Measurements from ENCODE around the gene WDFY4.

WDFY4 gene

DNA sequence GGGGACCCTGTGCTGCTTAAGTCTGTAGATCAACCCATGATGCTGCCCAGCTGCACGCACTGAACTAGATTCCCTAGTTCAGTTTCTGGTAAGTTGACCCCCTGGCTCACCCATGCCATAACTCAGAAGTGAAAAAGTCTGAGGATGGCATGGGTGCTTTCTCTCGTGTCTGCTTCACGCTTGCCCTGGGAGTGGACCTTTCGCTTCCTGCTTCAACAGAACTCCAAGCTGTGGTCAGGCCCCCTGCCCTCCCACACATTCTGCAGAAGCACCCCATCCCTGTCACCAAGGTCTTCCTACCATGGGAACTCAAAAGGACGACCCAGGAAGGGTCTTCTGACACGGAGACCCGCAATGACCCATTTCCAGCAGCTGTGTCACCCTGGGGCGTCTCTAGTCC lies 215.1 kb downstream of the WDFY4 start:
- Histone ChIP-seq H3K9me3 (no peaks in the 10 kb centered on the region), H3K9ac (no peak overlapping the region), H4K20me1 (no peaks in the 10 kb centered on the region), H3K27me3 (no peaks in the 10 kb centered on the region), H3K27ac (no peak overlapping the region), H3K4me1 (peaks cover 6% of the 10 kb centered on the region), H3K4me2 (no peak overlapping the region), H3K36me3 (peaks cover 12% of the 10 kb centered on the region; the same call in 1 of the 2 replicates), H3K4me3 (no peak overlapping the region)
- TF ChIP-seq Cebpa-rat (IDR thresholded peaks at IDR 0.05), result no peak

DNA sequence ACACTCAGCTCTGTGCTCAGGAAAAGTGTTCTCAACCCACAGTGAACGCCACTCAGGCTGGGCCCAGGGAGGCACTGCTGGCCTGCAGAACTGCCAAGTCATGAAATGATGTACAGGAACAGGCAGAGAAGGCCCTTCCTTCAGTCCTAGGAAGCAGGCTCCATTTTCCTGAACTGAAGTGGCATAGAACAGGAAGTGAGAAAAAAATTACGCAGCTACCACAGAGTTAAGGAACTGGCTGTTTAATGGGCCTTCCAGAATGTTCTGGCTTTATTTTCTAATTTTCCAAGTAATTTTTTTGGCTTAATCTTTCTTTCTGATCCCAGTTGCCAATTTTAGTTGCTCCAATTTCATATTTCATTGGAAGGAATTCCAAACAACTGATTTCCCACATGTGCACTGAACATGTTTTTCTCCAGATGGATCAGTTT lies 215.7 kb downstream of the WDFY4 start:
- TF ChIP-seq Cebpa-rat (IDR thresholded peaks at IDR 0.05), result no peak
- Histone ChIP-seq H3K27ac (no peak overlapping the region), H3K36me3 (peaks cover 9% of the 10 kb centered on the region; the same call in 1 of the 2 replicates)

GRCh38 chr10:48901319-48901718 lies 216.6 kb downstream of the WDFY4 start:
- no peak overlapping the region for H3K4me2 ChIP-seq
- no peaks in the 10 kb centered on the region for H3K27me3 ChIP-seq
- H3K36me3 ChIP-seq, result peaks cover 9% of the 10 kb centered on the region; the same call in 1 of the 2 replicates
- H3K9me3 ChIP-seq, result no peaks in the 10 kb centered on the region
- no peaks in the 10 kb centered on the region for H4K20me1 ChIP-seq
- TF ChIP-seq Cebpa-rat (IDR thresholded peaks at IDR 0.05), result no peak
- H3K27ac ChIP-seq, result no peak overlapping the region
- H3K4me3 ChIP-seq, result no peak overlapping the region
- H3K9ac ChIP-seq, result no peak overlapping the region
- H3K4me1 ChIP-seq, result peaks cover 15% of the 10 kb centered on the region

More for the DNA sequence above, 215.7 kb downstream of the WDFY4 start:
- Histone ChIP-seq H3K4me1 (peaks cover 12% of the 10 kb centered on the region), H3K27me3 (no peaks in the 10 kb centered on the region), H4K20me1 (no peaks in the 10 kb centered on the region), H3K9ac (no peak overlapping the region), H3K9me3 (no peaks in the 10 kb centered on the region), H3K4me2 (no peak overlapping the region), H3K4me3 (no peak overlapping the region)

- no peak overlapping the region for H3K4me3 ChIP-seq
- H3K27me3 ChIP-seq, result no peaks in the 10 kb centered on the region
- peaks cover 9% of the 10 kb centered on the region; the same call in 1 of the 2 replicates for H3K36me3 ChIP-seq
- no peak for TF ChIP-seq Cebpa-rat (IDR thresholded peaks at IDR 0.05)
- no peak overlapping the region for H3K4me2 ChIP-seq
- H3K9ac ChIP-seq, result no peak overlapping the region
- H3K9me3 ChIP-seq, result no peaks in the 10 kb centered on the region
- no peaks in the 10 kb centered on the region for H4K20me1 ChIP-seq
- H3K4me1 ChIP-seq, result peaks cover 15% of the 10 kb centered on the region
- no peak overlapping the region for H3K27ac ChIP-seq
Observed at GRCh38 chr10:48902096-48902495, 217.4 kb downstream of the WDFY4 start.

DNA sequence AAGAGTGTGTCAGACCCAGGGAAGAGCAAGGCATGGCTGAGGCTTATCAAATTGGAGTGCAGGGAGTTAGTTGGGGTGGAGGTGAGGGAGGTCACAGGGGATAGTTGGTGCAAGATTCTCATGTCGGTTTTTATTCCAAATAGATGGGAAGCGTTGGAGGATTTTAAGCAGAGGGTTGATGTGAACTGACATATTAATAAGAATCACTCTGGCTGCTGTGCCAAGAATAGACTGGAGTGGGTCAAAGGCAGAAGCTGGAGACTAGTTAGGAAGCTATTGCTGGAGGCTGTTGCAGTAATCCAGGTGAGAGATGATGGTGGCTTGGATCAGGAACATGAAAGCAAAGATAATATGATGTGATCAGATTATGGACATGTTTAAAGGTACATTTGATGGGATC lies 218.5 kb downstream of the WDFY4 start:
- no peaks in the 10 kb centered on the region for H3K9me3 ChIP-seq
- H3K27ac ChIP-seq, result no peak overlapping the region
- peaks cover 9% of the 10 kb centered on the region; the same call in 1 of the 2 replicates for H3K36me3 ChIP-seq
- no peak for TF ChIP-seq Cebpa-rat (IDR thresholded peaks at IDR 0.05)
- H3K4me1 ChIP-seq, result peaks cover 15% of the 10 kb centered on the region
- no peak overlapping the region for H3K9ac ChIP-seq
- no peak overlapping the region for H3K4me2 ChIP-seq
- no peaks in the 10 kb centered on the region for H3K27me3 ChIP-seq
- no peak overlapping the region for H3K4me3 ChIP-seq
- no peaks in the 10 kb centered on the region for H4K20me1 ChIP-seq

- Histone ChIP-seq H3K27me3 (no peaks in the 10 kb centered on the region), H3K27ac (no peak overlapping the region), H3K4me2 (peak overlapping the region; percentile 17), H3K9ac (no peak overlapping the region), H3K9me3 (no peaks in the 10 kb centered on the region), H4K20me1 (no peaks in the 10 kb centered on the region), H3K36me3 (peaks cover 9% of the 10 kb centered on the region; the same call in 1 of the 2 replicates), H3K4me1 (peaks cover 15% of the 10 kb centered on the region), H3K4me3 (no peak overlapping the region)
- no peak for TF ChIP-seq Cebpa-rat (IDR thresholded peaks at IDR 0.05)
Observed at GRCh38 chr10:48904861-48905260, 220.2 kb downstream of the WDFY4 start.

- H3K27me3 ChIP-seq, result no peaks in the 10 kb centered on the region
- H3K9me3 ChIP-seq, result no peaks in the 10 kb centered on the region
- no peak overlapping the region for H3K4me3 ChIP-seq
- H3K36me3 ChIP-seq, result peaks cover 9% of the 10 kb centered on the region; the same call in 1 of the 2 replicates
- TF ChIP-seq Cebpa-rat (IDR thresholded peaks at IDR 0.05), result no peak
- H3K4me2 ChIP-seq, result peak overlapping the region; percentile 17
- H3K27ac ChIP-seq, result no peak overlapping the region
- peaks cover 15% of the 10 kb centered on the region for H3K4me1 ChIP-seq
- H3K9ac ChIP-seq, result no peak overlapping the region
- no peaks in the 10 kb centered on the region for H4K20me1 ChIP-seq
Observed at GRCh38 chr10:48905311-48905710, 220.6 kb downstream of the WDFY4 start.

- H3K36me3 ChIP-seq, result peaks cover 2% of the 10 kb centered on the region; the same call in 1 of the 2 replicates
- no peak overlapping the region for H3K4me3 ChIP-seq
- no peaks in the 10 kb centered on the region for H3K27me3 ChIP-seq
- H3K27ac ChIP-seq, result no peak overlapping the region
- H3K4me1 ChIP-seq, result peaks cover 15% of the 10 kb centered on the region
- TF ChIP-seq Cebpa-rat (IDR thresholded peaks at IDR 0.05), result no peak
- H3K9ac ChIP-seq, result no peak overlapping the region
- no peaks in the 10 kb centered on the region for H4K20me1 ChIP-seq
- H3K4me2 ChIP-seq, result no peak overlapping the region
- no peaks in the 10 kb centered on the region for H3K9me3 ChIP-seq
Observed at GRCh38 chr10:48906841-48907240, 222.2 kb downstream of the WDFY4 start.

DNA sequence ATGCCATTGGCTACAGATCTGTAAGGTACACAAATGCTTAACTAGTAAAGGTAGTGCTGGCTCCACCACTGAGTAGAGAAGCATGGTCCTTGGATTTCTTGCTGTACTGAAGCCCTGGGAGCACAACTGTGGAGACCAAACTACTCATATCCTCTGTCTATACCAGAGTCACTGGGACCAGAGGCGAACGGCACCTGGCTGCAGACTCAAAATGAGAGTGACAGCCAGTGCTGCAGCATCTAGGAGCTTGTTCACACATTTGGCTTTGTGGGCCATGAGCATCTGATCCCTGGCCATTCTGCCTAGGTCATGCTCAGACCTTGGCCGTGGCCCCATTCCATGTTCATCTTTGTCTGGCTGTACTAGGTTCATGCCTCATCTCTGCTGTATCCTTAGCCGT lies 223.1 kb downstream of the WDFY4 start:
- no peak for TF ChIP-seq Cebpa-rat (IDR thresholded peaks at IDR 0.05)
- Histone ChIP-seq H3K4me1 (peaks cover 15% of the 10 kb centered on the region), H3K4me3 (no peak overlapping the region), H3K4me2 (no peak overlapping the region), H3K27ac (no peak overlapping the region), H3K9me3 (no peaks in the 10 kb centered on the region), H4K20me1 (no peaks in the 10 kb centered on the region), H3K36me3 (no peaks in the 10 kb centered on the region), H3K27me3 (no peaks in the 10 kb centered on the region), H3K9ac (no peak overlapping the region)

- H3K9ac ChIP-seq, result no peak overlapping the region
- H3K27me3 ChIP-seq, result no peaks in the 10 kb centered on the region
- no peak overlapping the region for H3K4me2 ChIP-seq
- H3K4me1 ChIP-seq, result peaks cover under 1% of the 10 kb centered on the region; the same call in 1 of the 2 replicates
- TF ChIP-seq Cebpa-rat (IDR thresholded peaks at IDR 0.05), result no peak
- H3K4me3 ChIP-seq, result no peak overlapping the region
- no peaks in the 10 kb centered on the region for H3K36me3 ChIP-seq
- no peaks in the 10 kb centered on the region for H4K20me1 ChIP-seq
- H3K27ac ChIP-seq, result no peak overlapping the region
- no peaks in the 10 kb centered on the region for H3K9me3 ChIP-seq
Observed at GRCh38 chr10:48910548-48910947, 225.9 kb downstream of the WDFY4 start.

- TF ChIP-seq Cebpa-rat (IDR thresholded peaks at IDR 0.05), result no peak
- Histone ChIP-seq H3K27ac (no peak overlapping the region), H4K20me1 (no peaks in the 10 kb centered on the region), H3K4me3 (no peak overlapping the region), H3K9ac (no peak overlapping the region), H3K4me1 (no peaks in the 10 kb centered on the region), H3K9me3 (no peaks in the 10 kb centered on the region), H3K4me2 (no peak overlapping the region), H3K27me3 (no peaks in the 10 kb centered on the region), H3K36me3 (no peaks in the 10 kb centered on the region)
Observed at GRCh38 chr10:48913674-48914073, 229.0 kb downstream of the WDFY4 start.

All from BLaER1 (cell line).